Epithelial cell of prostate (primary cell): ENCODE results near the gene OR4D10.
A peak's percentile ranks its signal among the peaks of the same experiment; 100 is the strongest.
"Not testable (repeated sequence)": the region's sequence is repeated elsewhere in the genome, so short reads cannot be mapped to it uniquely, and the experiment has no call there.

ENCODE experiments used
- DNase-seq: peaks from one replicate; pipeline ENCODE4 v3.0.0-alpha.2; 2011; ENCODE audit warnings: low read depth, low spot score
- H3K27ac ChIP-seq: fragments of 450-650 bp; 2 replicates; pipeline ENCODE4 v1.5.1; 2017; ENCODE audit warnings: mild to moderate bottlenecking

The OR4D10 gene

GRCh38 chr11:59473015-59473414 lies at the start of gene OR4D10:
TSS of gene OR4D10 (plus strand) at chr11:59473315. CDS start at chr11:59477430, 4,115 bp downstream.
- no peak for DNase-seq
- H3K27ac ChIP-seq, result no peak within 1 kb of the TSS

GRCh38 chr11:59423835-59424234 lies 49.3 kb upstream of the OR4D10 start:
- no peak overlapping the region for H3K27ac ChIP-seq
- no peak for DNase-seq

GRCh38 chr11:59425131-59425530 lies 48.0 kb upstream of the OR4D10 start:
- H3K27ac ChIP-seq, result no peak overlapping the region
- DNase-seq, result no peak

GRCh38 chr11:59426361-59427067 lies 46.6 kb upstream of the OR4D10 start, which contains the start of gene OR5A2:
TSS of gene OR5A2 (minus strand) at chr11:59426413. CDS start at chr11:59422953, 3,460 bp downstream.
- no peak within 1 kb of the TSS for H3K27ac ChIP-seq

GRCh38 chr11:59427068-59427382 lies 46.1 kb upstream of the OR4D10 start:
- no peak for DNase-seq

More at GRCh38 chr11:59426361-59427067, 46.6 kb upstream of the OR4D10 start, which contains the start of gene OR5A2:
- no peak for DNase-seq

GRCh38 chr11:59429924-59430516 lies 43.1 kb upstream of the OR4D10 start:
- peak; percentile 6 for DNase-seq
- no peak overlapping the region for H3K27ac ChIP-seq

More at GRCh38 chr11:59427068-59427382, 46.1 kb upstream of the OR4D10 start:
- no peak overlapping the region for H3K27ac ChIP-seq

- DNase-seq, result no peak
- no peak within 1 kb of the TSS for H3K27ac ChIP-seq
Measured at GRCh38 chr11:59436169-59436568, 36.9 kb upstream of the OR4D10 start, which contains the start of gene OR5A1. TSS of gene OR5A1 (plus strand) at chr11:59436469. CDS start at chr11:59443169, 6,700 bp downstream.

- no peak overlapping the region for H3K27ac ChIP-seq
- no peak for DNase-seq
Measured at GRCh38 chr11:59437770-59438169, 35.3 kb upstream of the OR4D10 start.

GRCh38 chr11:59445624-59446023 lies 27.5 kb upstream of the OR4D10 start:
- not testable (repeated sequence) for DNase-seq, H3K27ac ChIP-seq

GRCh38 chr11:59448484-59448883 lies 24.6 kb upstream of the OR4D10 start:
- no peak overlapping the region for H3K27ac ChIP-seq
- no peak for DNase-seq

GRCh38 chr11:59456661-59457060 lies 16.5 kb upstream of the OR4D10 start, which contains the start of gene OR4D6:
TSS of gene OR4D6 (plus strand) at chr11:59456961. CDS start at chr11:59456961, 0 bp downstream.
- H3K27ac ChIP-seq, result no peak within 1 kb of the TSS
- no peak for DNase-seq

GRCh38 chr11:59459916-59460315 lies 13.2 kb upstream of the OR4D10 start:
- no peak overlapping the region for H3K27ac ChIP-seq
- DNase-seq, result no peak

GRCh38 chr11:59463190-59463641 lies 9.9 kb upstream of the OR4D10 start:
- no peak overlapping the region for H3K27ac ChIP-seq
- DNase-seq, result no peak

- H3K27ac ChIP-seq, result no peak overlapping the region
- no peak for DNase-seq
Measured at GRCh38 chr11:59475176-59475575, 2.1 kb downstream of the OR4D10 start.

GRCh38 chr11:59479906-59480305 lies 6.8 kb downstream of the OR4D10 start:
- no peak for DNase-seq

GRCh38 chr11:59480359-59480758 lies 7.2 kb downstream of the OR4D10 start:
- H3K27ac ChIP-seq, result no peak overlapping the region
- DNase-seq, result no peak

More at GRCh38 chr11:59479906-59480305, 6.8 kb downstream of the OR4D10 start:
- no peak overlapping the region for H3K27ac ChIP-seq

GRCh38 chr11:59501931-59502330 lies 28.8 kb downstream of the OR4D10 start:
- no peak overlapping the region for H3K27ac ChIP-seq
- DNase-seq, result no peak

- no peak for DNase-seq
- H3K27ac ChIP-seq, result no peak within 1 kb of the TSS
Measured at GRCh38 chr11:59503276-59503675, 30.2 kb downstream of the OR4D10 start, which contains the start of gene OR4D11. TSS of gene OR4D11 (plus strand) at chr11:59503576. CDS start at chr11:59503576, 0 bp downstream.

- H3K27ac ChIP-seq, result no peak within 1 kb of the TSS
- DNase-seq, result no peak
Measured at GRCh38 chr11:59510941-59511589, 38.0 kb downstream of the OR4D10 start, which contains the start of gene OR4D9. TSS of gene OR4D9 (plus strand) at chr11:59511539. CDS start at chr11:59514913, 3,374 bp downstream.

GRCh38 chr11:59511675-59512074 lies 38.6 kb downstream of the OR4D10 start:
- H3K27ac ChIP-seq, result no peak overlapping the region
- DNase-seq, result no peak

GRCh38 chr11:59520139-59520538 lies 47.0 kb downstream of the OR4D10 start:
- H3K27ac ChIP-seq, DNase-seq: not testable (repeated sequence)
